NCI-H2171 treated with DMSO at 0.1 percent for 48 hours (cell line): Measurements from ENCODE around the gene STEEP1.

Experiments
- DNase-seq: peaks from one replicate; lab custom pipeline; 2025; lab: John Stamatoyannopoulos, UW

STEEP1 gene

DNA sequence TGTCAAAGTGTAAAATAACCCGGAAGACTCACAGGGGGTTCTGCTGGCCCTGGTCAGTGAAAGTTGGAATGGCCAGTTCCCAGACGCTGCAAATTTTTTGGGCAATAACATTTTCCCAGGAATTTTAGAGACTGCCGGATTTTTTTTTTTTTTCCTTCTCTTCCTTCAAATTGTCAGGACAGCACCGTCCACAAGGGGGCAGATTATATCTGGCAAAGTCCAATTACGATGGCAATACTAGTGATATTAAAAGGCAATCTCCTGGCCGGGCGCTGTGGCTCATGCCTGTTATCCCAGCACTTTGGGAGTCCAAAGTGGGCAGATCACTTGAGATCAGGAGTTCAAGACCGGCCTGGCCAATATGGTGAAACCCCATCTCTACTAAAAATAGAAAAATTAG, 76.5 kb downstream of the STEEP1 start:
- peak; percentile 39 for DNase-seq
